ENCODE data around the gene FAM117B. TPM values are rescaled to one million over a fixed set of nuclear protein-coding genes. Genes with fewer than 3 reads are reported as not detected.

The FAM117B gene
- total and polyA plus RNA-seq, 4 donors = 0.65 to 3.4 (median 2.4) TPM

GRCh38 chr2:202624133-202624532, 10.6 kb upstream of the FAM117B start (continued):
- no peak for TF ChIP-seq MAX (IDR thresholded peaks at IDR 0.05)
- no peak for TF ChIP-seq ATF3 (IDR thresholded peaks at IDR 0.05)
- no peak for TF ChIP-seq ZBTB33 (IDR thresholded peaks at IDR 0.05)
- no peak for TF ChIP-seq NR2F2 (IDR thresholded peaks at IDR 0.05)
- TF ChIP-seq RAD21 (IDR thresholded peaks at IDR 0.05) = no peak

GRCh38 chr2:202627042-202627441, 7.7 kb upstream of the FAM117B start:
- Histone ChIP-seq H3K4me3 (ENCODE audit: low read depth in 1 of 3, low read length in 3 of 3) (no peak overlapping the region), H3K9me3 (ENCODE audit: control insufficient read depth in 4 of 4, low read length in 3 of 4) (no peaks in the 10 kb centered on the region), H3K27me3 (ENCODE audit: control insufficient read depth in 4 of 4, insufficient read depth in 4 of 4, low read length in 3 of 4) (no peaks in the 10 kb centered on the region), H3K9ac (ENCODE audit: low read depth in 1 of 2, low read length in 2 of 2) (no peak overlapping the region), H3K36me3 (ENCODE audit: control insufficient read depth in 4 of 4, insufficient read depth in 3 of 4, low read depth in 1 of 4, low read length in 3 of 4) (no peaks in the 10 kb centered on the region), H3K27ac (ENCODE audit: low read depth in 1 of 2, low read length in 2 of 2) (no peak overlapping the region), H3K4me1 (ENCODE audit: control insufficient read depth in 4 of 4, insufficient read depth in 4 of 4, low read length in 3 of 4) (no peaks in the 10 kb centered on the region)
- TF ChIP-seq SP1 (IDR thresholded peaks at IDR 0.05) (no peak), HNF4A (conservative IDR thresholded peaks at IDR 0.05) (no peak), FOXA2 (IDR thresholded peaks at IDR 0.05) (no peak), REST (IDR thresholded peaks at IDR 0.05) (no peak), HNF4G (IDR thresholded peaks at IDR 0.05) (no peak), RAD21 (IDR thresholded peaks at IDR 0.05) (no peak), NR2F2 (IDR thresholded peaks at IDR 0.05) (no peak), RXRA (IDR thresholded peaks at IDR 0.05) (no peak), TAF1 (conservative IDR thresholded peaks at IDR 0.05) (no peak), EGR1 (IDR thresholded peaks at IDR 0.05; ENCODE audit: low read depth in 2 of 2) (no peak), GABPA (IDR thresholded peaks at IDR 0.05 in 1 of 2, conservative IDR thresholded peaks at IDR 0.05 in 1 of 2) (no peak), JUND (IDR thresholded peaks at IDR 0.05) (no peak), ZBTB33 (IDR thresholded peaks at IDR 0.05) (no peak), ATF3 (IDR thresholded peaks at IDR 0.05) (no peak), MAX (IDR thresholded peaks at IDR 0.05) (no peak)
- WGBS = 79% methylated on average over 4 of the region's 4 CpGs
- DNase-seq (ENCODE audit: low spot score) = no peak
